ENCODE data around the gene DNAI1.
"Not testable (repeated sequence)": the region's sequence is repeated elsewhere in the genome, so short reads cannot be mapped to it uniquely, and the experiment has no call there.

The DNAI1 gene

DNA sequence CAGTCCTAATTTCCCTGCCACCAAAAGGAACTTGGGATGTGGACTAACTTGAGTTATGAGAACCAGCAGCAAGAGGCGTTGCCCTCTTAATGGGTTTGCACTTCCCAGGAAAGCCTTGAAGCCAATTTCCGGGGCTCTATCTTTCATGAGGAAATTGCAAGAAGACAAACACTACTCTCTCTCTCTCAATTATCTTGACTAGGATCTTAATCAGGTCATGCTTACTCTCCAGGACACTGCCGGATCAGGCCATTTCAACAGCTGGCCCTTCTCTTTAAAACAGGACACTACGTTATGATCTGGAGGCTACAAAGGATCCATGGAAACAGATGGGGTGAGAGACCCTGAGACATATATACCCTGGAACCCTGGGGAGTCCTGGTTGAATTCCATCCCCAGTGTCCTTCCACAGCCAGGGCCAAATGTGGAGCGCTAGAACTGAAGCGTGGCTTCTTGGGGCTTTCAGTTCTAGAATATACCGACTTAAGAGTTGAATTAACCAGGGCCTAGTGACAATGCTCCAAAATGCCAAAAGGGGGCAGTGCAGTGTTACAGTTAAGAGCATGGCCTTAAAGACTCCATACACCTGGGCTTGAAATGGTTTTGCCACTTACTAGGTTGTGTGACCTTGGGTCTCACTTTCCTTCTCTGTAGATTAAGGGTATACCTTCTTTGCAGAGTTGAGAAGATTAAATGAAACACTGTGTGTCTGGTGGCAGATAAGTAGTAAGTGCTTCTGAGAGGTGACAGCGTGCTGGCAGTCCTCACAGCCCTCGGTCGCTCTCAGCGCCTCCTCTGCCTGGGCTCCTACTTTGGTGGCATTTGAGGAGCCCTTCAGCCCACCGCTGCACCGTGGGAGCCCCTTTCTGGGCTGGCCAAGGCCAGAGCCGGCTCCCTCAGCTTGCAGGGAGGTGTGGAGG is 21.3 kb upstream of the DNAI1 start:
- DNase-seq (ENCODE audit: insufficient read length) (peak; percentile 36), FAIRE-seq (peak; percentile 84)
- TF ChIP-seq POLR2AphosphoS5 (IDR thresholded peaks at IDR 0.05; ENCODE audit: low read depth, low read length) = no peak
- no peak for TF ChIP-seq POLR2A (IDR thresholded peaks at IDR 0.05; ENCODE audit: low read depth, low read length)
- no peak for TF ChIP-seq TAF1 (IDR thresholded peaks at IDR 0.05; ENCODE audit: borderline replicate concordance, low read depth, low read length)

DNA sequence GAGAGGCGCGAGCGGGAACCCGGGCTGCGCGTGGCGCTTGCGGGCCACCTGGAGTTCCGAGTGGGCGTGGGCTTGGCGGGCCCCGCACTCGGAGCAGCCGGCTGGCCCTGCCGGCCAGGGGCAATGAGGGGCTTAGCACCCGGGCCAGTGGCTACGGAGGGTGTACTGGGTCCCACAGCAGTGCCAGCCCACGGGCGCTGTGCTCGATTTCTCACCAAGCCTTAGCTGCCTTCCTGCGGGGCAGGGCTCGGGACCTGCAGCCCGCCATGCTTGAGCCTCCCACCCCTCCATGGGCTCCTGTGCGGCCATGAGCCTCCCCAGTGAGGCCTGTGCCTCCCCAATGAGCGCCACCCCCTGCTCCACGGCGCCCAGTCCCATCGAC is 20.7 kb upstream of the DNAI1 start:
- not testable (repeated sequence) for DNase-seq (ENCODE audit: insufficient read length); FAIRE-seq

DNA sequence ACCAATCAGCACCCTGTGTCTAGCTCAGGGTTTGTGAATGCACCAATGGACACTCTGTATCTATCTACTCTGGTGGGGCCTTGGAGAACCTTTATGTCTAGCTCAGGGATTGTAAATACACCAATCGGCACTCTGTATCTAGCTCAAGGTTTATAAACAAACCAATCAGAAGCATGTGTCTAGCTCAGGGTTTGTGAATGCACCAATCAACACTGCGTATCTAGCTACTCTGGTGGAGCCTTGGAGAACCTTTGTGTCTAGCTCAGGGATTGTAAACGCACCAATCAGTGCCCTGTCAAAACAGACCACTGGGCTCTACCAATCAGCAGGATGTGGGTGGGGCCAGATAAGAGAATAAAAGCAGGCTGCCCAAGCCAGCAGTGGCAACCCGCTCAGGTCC is 20.1 kb upstream of the DNAI1 start:
- DNase-seq (ENCODE audit: insufficient read length); FAIRE-seq: not testable (repeated sequence)

DNA sequence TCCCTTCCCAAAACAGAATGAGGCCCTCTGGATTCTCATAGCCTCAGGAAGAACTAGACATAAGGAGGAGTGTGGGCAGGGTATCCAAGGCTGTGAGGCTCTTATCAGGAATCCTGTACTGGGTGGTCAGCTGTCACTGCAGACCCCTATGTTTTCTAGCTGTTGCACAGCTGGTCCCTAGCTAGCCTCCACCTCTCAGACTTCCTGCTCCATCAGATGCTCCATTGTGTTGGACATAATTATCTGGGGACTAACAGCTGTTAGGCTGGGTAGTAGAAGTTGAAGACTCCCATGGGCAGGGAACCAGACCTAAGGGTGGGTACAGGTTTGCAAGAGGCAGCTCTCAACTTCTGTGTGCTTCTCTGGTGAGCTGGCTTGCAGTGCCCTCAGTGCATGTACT is 18.6 kb upstream of the DNAI1 start:
- no peak for FAIRE-seq
- TF ChIP-seq POLR2AphosphoS5 (IDR thresholded peaks at IDR 0.05; ENCODE audit: low read depth, low read length) (no peak), POLR2A (IDR thresholded peaks at IDR 0.05; ENCODE audit: low read depth, low read length) (no peak), TAF1 (IDR thresholded peaks at IDR 0.05; ENCODE audit: borderline replicate concordance, low read depth, low read length) (no peak)
- no peak for DNase-seq (ENCODE audit: insufficient read length)

DNA sequence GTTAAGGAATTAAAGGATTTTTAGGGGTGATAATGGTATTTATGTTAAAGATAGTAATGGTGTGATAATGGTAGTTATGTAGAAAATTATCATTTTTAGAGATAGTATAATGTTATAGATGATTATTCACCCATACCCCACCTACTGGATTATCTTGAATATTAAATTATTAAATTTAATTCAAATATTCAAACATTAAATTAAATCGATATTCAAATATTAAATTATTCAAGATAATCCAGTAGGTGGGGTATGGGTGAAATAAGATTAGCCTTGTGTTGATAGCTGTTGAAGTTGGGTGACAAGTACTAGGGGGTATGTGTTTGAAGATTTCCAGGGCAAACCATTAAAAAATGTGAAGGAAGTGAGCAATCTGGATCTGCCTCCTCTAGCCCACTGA is 15.8 kb upstream of the DNAI1 start:
- no peak for DNase-seq (ENCODE audit: insufficient read length)
- no peak for FAIRE-seq
- TF ChIP-seq POLR2AphosphoS5 (IDR thresholded peaks at IDR 0.05; ENCODE audit: low read depth, low read length) = no peak
- no peak for TF ChIP-seq POLR2A (IDR thresholded peaks at IDR 0.05; ENCODE audit: low read depth, low read length)
- no peak for TF ChIP-seq TAF1 (IDR thresholded peaks at IDR 0.05; ENCODE audit: borderline replicate concordance, low read depth, low read length)

DNA sequence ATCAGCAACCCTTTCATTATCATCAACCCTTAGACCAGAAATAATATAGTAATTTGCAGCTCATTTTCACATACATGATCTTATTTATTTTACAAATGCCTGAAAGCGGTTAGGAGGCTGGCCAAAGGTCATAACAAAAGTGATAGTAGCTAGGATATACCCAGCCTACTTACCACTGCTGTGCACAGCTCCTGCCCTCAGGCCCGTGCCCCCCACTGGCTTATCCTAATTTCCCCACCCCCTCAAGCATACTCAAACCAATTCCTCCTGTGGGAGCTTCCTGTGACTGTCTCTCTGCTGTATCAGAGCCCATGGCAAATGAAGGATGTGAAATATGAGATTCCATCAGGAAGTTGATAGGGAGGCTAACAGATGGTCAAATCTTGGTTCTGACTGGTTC is 15.1 kb upstream of the DNAI1 start:
- DNase-seq (ENCODE audit: insufficient read length) (no peak), FAIRE-seq (no peak)
- TF ChIP-seq POLR2A (IDR thresholded peaks at IDR 0.05; ENCODE audit: low read depth, low read length) = no peak
- TF ChIP-seq TAF1 (IDR thresholded peaks at IDR 0.05; ENCODE audit: borderline replicate concordance, low read depth, low read length) = no peak
- TF ChIP-seq POLR2AphosphoS5 (IDR thresholded peaks at IDR 0.05; ENCODE audit: low read depth, low read length) = no peak

DNA sequence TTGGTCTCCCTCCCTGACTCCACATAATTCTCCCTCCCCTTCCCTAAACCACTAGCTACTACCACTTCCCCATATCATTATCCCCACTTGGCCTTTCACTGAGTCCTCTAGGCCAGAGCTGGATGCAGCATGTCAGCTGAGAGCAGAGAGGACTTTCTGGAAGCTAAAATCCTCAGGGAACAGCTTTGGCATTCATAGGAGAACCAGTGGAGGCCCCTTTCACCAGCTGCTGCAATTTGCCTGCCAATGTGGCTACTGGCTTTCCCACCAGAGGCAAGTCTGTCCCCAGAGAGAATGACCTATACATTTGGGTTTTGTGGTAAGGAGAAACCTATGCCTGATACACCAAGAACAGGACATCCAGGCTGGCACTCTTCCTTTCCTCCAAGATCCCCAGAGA is 14.6 kb upstream of the DNAI1 start:
- FAIRE-seq = no peak
- TF ChIP-seq POLR2A (IDR thresholded peaks at IDR 0.05; ENCODE audit: low read depth, low read length) = no peak
- no peak for TF ChIP-seq POLR2AphosphoS5 (IDR thresholded peaks at IDR 0.05; ENCODE audit: low read depth, low read length)
- TF ChIP-seq TAF1 (IDR thresholded peaks at IDR 0.05; ENCODE audit: borderline replicate concordance, low read depth, low read length) = no peak
- DNase-seq (ENCODE audit: insufficient read length) = no peak

DNA sequence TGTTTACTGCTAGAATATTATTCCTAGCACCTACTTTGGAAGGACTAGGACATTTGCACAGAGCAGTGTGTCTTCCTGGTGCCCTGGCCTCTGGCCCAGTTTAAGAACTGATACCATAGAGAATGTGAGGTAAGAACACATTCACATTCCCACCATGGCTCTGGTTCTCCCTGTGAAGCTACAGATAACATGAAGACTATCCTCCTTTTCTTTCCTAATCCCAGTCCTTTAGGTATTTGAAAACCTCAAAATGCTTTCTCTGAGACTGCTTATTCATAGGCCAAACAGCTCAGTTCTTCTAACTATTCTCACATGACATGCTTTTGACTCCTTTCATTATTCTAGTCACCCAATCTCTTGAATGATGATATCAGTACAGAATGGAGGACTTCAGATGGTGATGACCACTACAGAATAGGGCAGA is 12.1 kb upstream of the DNAI1 start:
- TF ChIP-seq POLR2AphosphoS5 (IDR thresholded peaks at IDR 0.05; ENCODE audit: low read depth, low read length) = no peak
- TF ChIP-seq TAF1 (IDR thresholded peaks at IDR 0.05; ENCODE audit: borderline replicate concordance, low read depth, low read length) = no peak
- no peak for TF ChIP-seq POLR2A (IDR thresholded peaks at IDR 0.05; ENCODE audit: low read depth, low read length)
- DNase-seq (ENCODE audit: insufficient read length) (no peak), FAIRE-seq (no peak)

DNA sequence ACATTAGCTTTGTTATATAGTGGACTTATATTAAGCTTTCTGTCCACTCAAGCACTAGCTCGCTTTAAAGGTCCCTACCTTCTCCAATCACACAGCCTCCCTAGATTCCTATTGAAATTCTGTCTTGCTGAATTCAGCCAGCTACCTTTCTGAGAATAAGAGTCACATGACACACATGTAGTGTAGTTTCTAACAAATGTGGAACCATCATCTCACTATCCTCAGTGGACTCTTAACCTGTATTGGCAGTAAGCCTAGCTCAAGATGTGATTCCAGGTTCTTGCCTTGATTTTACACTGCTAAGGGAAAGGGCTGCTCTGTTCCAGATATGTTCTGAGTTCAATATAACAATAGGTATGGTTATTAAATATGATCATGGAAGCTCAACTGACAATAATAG is 11.7 kb upstream of the DNAI1 start:
- no peak for FAIRE-seq
- no peak for DNase-seq (ENCODE audit: insufficient read length)
- TF ChIP-seq POLR2A (IDR thresholded peaks at IDR 0.05; ENCODE audit: low read depth, low read length) (no peak), POLR2AphosphoS5 (IDR thresholded peaks at IDR 0.05; ENCODE audit: low read depth, low read length) (no peak), TAF1 (IDR thresholded peaks at IDR 0.05; ENCODE audit: borderline replicate concordance, low read depth, low read length) (no peak)

DNA sequence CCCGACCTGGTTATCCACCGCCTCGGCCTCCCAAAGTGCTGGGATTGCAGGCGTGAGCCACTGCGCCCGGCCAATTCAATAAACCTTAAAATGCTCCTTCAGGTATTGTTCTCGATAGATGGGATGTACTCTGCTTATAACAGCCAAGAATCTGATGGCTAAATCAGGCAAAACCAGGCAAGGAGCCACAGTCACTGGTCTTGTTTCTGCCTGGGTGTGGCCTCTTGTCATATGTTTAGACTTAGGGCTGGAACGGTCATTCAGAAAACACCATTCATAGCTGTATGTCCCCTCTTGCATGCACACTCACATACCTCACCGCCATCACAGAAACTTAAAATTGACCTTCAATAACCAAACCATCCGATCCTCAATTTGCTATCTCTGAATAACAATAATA is 8.0 kb upstream of the DNAI1 start:
- TF ChIP-seq POLR2A (IDR thresholded peaks at IDR 0.05; ENCODE audit: low read depth, low read length) (no peak), POLR2AphosphoS5 (IDR thresholded peaks at IDR 0.05; ENCODE audit: low read depth, low read length) (no peak), TAF1 (IDR thresholded peaks at IDR 0.05; ENCODE audit: borderline replicate concordance, low read depth, low read length) (no peak)
- FAIRE-seq (no peak), DNase-seq (ENCODE audit: insufficient read length) (no peak)

DNA sequence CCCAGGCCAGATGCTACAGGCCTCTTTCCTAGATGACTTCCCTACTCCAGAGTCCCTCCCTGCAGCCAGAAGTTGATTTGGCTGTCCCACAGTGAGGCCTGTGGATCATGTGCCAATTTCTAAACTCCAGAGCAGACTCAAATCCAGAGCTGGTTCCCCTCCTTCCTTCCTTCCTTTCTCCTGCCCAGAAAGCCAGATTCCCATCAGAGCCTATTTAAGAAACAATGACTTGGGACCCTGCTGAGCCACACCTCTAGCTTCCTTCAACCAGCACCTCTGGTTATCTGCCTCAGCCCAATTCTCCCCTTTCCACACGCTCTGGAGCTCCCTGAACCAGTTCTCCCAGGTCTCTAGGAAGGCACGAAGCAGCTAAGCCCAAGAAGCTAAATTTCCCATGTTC is 7.5 kb upstream of the DNAI1 start:
- TF ChIP-seq POLR2AphosphoS5 (IDR thresholded peaks at IDR 0.05; ENCODE audit: low read depth, low read length) (no peak), TAF1 (IDR thresholded peaks at IDR 0.05; ENCODE audit: borderline replicate concordance, low read depth, low read length) (no peak), POLR2A (IDR thresholded peaks at IDR 0.05; ENCODE audit: low read depth, low read length) (no peak)
- FAIRE-seq = no peak
- no peak for DNase-seq (ENCODE audit: insufficient read length)

DNA sequence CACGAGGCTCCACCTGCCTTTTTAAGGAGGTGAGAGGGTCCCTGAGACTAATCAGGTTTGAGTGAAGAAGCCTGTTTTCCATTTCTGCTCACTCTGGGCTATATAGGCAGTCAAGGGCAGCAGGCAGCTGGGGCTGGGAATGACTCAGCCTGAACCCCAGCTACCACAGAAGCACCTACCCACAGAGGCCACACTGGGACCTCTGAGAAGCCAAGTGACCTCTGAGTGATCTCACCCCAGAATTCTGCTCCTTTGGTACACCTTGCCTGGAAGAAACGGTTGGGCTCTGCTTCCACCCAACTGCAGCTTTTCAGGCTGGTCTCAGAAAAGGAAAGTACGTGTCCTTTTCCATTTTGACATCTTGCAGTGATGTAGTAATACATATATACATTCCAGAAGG is 7.1 kb upstream of the DNAI1 start:
- FAIRE-seq = peak; percentile 65
- TF ChIP-seq POLR2AphosphoS5 (IDR thresholded peaks at IDR 0.05; ENCODE audit: low read depth, low read length) = no peak
- TF ChIP-seq TAF1 (IDR thresholded peaks at IDR 0.05; ENCODE audit: borderline replicate concordance, low read depth, low read length) = no peak
- no peak for TF ChIP-seq POLR2A (IDR thresholded peaks at IDR 0.05; ENCODE audit: low read depth, low read length)
- no peak for DNase-seq (ENCODE audit: insufficient read length)

DNA sequence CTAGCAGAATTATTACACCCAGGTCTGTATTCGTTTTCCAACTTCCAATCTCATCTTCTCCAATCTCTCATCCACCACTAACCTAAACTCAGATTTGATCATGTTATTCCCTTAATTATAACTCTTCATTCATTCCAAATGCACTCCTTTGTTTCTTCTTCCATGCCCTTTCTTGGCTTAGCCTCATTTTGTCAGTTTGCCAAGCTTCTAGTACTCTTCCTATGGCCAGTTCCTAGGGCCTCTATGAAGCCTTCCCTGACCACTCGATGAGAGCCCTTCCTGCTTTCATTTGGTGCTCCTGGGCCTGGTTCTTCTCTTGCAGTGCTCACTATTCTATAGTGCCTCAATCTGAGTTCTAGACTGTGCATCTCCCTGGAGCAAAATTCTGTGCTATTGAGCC is 6.0 kb upstream of the DNAI1 start:
- FAIRE-seq = no peak
- no peak for DNase-seq (ENCODE audit: insufficient read length)
- TF ChIP-seq POLR2AphosphoS5 (IDR thresholded peaks at IDR 0.05; ENCODE audit: low read depth, low read length) = no peak
- no peak for TF ChIP-seq TAF1 (IDR thresholded peaks at IDR 0.05; ENCODE audit: borderline replicate concordance, low read depth, low read length)

Data from GM12892 (cell line).